Testis (tissue), 3 donors: ENCODE results near the gene KLF14. TPM values are rescaled to one million over a fixed set of nuclear protein-coding genes. Genes with fewer than 3 reads are reported as not detected.

Experiments
- DNase-seq: peaks from one replicate; pipeline ENCODE4 v3.0.0-alpha.2; 2019
- H3K27ac ChIP-seq, 2 donors: fragments of 200-600 bp; sonication (generic); one replicate each; pipeline ENCODE4 v1.5.1; 2019
- H3K27me3 ChIP-seq: fragments of 200-600 bp; sonication (generic); one replicate; pipeline ENCODE4 v1.5.1; 2019
- H3K36me3 ChIP-seq: fragments of 200-600 bp; sonication (generic); one replicate; pipeline ENCODE4 v1.5.1; 2017; ENCODE audit warnings: low read depth; ENCODE audit errors: missing control alignments
- H3K4me1 ChIP-seq: fragments of 200-600 bp; sonication (generic); one replicate; pipeline ENCODE4 v1.5.1; 2019
- H3K4me3 ChIP-seq, 2 donors: fragments of 200-600 bp; sonication (generic); one replicate each; pipeline ENCODE4 v1.5.1; 2017 to 2019
- H3K9me3 ChIP-seq: fragments of 200-600 bp; sonication (generic); one replicate; pipeline ENCODE4 v1.5.1; 2017
- POLR2A ChIP-seq: fragments of 450-650 bp; IDR thresholded peaks from one replicate; pipeline ENCODE4 v1.6.1; 2017; ENCODE audit warnings: antibody characterized with exemption, mild to moderate bottlenecking, moderate library complexity
- WGBS, 2 donors: methylation state at CpG; one replicate each; pipeline ENCODE4 v1.1.5; 2018; 5-methylcytosine and 5-hydroxymethylcytosine counted together
- intact Hi-C: fragments of 100-400 bp; cut with DNase I; formaldehyde crosslinking; loops from one replicate; pipeline ENCODE4 v1.15.1; 2023; ENCODE audit warnings: low total_unique reads
- polyA plus RNA-seq: library from polyadenylated mRNA; stranded (reverse); fragments of 350-450 nt; fragmentation: Illumina TruSeq; extraction: RNeasy Lipid Tissue Mini Kit (QIAGEN cat#74804); gene quantifications from one replicate; pipeline ENCODE4 v1.2.3, GENCODE V29; 2014; ENCODE audit warnings: low read depth, low replicate concordance; ENCODE audit not compliant: insufficient read depth
- total RNA-seq, 2 donors: library from RNA; depleted of rRNA; stranded (reverse); fragments of >200 nt; gene quantifications; one replicate each; pipeline ENCODE4 v1.2.3, GENCODE V29; 2016
- TF ChIP-seq, protein P1 (sequence below), 3 experiments: fragments of 450-650 bp in 2 of 3; fragments of 200-600 bp in 1 of 3; sonication (generic) in 1 of 3; IDR thresholded peaks; one replicate each; pipeline ENCODE4 v1.5.1; 2016 to 2019; ENCODE audit warnings: antibody characterized with exemption in 3 of 3, mild to moderate bottlenecking in 2 of 3, moderate library complexity in 1 of 3

KLF14 gene
- total and polyA plus RNA-seq, 3 donors from 2014 or later, result 0.93 to 1.7 (median 1.5) TPM

GRCh38 chr7:130734815-130735716 lies 1.1 kb upstream of the KLF14 start:
- H3K4me3 ChIP-seq, result peak overlapping the region; percentile 40 to 68
- peak overlapping the region in 1 of 2 donors; percentile 76 for H3K27ac ChIP-seq
- no peak for TF ChIP-seq POLR2A
- TF ChIP-seq, protein P1, sequence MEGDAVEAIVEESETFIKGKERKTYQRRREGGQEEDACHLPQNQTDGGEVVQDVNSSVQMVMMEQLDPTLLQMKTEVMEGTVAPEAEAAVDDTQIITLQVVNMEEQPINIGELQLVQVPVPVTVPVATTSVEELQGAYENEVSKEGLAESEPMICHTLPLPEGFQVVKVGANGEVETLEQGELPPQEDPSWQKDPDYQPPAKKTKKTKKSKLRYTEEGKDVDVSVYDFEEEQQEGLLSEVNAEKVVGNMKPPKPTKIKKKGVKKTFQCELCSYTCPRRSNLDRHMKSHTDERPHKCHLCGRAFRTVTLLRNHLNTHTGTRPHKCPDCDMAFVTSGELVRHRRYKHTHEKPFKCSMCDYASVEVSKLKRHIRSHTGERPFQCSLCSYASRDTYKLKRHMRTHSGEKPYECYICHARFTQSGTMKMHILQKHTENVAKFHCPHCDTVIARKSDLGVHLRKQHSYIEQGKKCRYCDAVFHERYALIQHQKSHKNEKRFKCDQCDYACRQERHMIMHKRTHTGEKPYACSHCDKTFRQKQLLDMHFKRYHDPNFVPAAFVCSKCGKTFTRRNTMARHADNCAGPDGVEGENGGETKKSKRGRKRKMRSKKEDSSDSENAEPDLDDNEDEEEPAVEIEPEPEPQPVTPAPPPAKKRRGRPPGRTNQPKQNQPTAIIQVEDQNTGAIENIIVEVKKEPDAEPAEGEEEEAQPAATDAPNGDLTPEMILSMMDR (IDR thresholded peaks at IDR 0.05), result no peak
- 14 to 15% methylated on average over 13 of the region's 13 CpGs for WGBS, 2 donors
- H3K9me3 ChIP-seq, result no peaks in the 10 kb centered on the region
- DNase-seq, result no peak
- H3K36me3 ChIP-seq, result no peaks in the 10 kb centered on the region
- H3K27me3 ChIP-seq, result no peaks in the 10 kb centered on the region
- intact Hi-C loops, result no loop called here
- H3K4me1 ChIP-seq, result no peaks in the 10 kb centered on the region

DNA sequence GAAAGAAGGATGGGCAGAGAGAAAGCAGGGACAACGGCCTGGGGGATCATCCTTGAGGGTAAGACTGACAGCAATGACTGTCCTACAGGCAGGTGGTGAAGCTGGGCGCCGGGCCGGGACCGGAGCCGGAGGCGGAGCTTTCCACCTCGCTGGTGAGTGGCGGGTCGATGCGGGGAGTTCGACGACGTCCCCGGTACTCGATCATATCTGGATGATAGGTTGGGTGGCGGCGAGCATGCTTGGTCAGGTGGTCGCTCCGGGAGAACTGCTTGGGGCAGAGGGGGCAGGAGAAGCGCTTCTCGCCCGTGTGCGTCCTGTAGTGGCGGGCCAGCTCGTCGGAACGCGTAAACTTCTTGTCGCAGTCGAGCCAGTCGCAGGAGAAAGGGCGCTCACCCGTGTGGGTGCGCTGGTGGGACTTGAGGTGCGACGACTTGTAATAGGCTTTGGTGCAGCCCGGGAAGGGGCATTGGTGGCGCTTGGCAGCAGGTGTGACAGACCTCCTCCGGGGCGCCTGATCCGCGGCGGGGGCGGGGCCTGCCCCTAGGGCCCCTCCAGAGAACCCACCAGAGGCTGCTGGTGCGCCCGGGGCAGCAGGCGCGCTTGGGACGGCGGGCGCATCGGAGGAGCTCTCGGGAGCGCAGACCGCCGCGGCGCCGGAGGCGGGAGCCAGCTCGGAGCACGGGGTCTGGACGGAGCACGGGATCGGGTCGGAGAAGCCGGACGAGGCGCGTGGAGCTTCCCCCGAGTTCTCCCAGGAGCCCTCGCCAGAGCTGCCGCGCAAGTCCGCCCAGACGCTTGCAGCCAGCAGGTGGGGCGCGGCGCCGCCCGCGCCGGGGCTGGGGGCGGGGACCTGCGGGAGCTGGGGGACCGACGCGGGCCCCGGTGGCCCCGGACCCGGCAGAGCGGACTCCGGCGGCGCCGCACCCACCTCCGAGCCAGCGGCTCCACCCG lies 752 bp downstream of the KLF14 start:
- no peaks in the 10 kb centered on the region for H3K27me3 ChIP-seq
- 7 to 15% methylated on average over 3 to 52 of the region's 100 CpGs for WGBS, 2 donors
- peak overlapping the region; percentile 9 to 76 for H3K27ac ChIP-seq
- peak overlapping the region; percentile 53 to 58 for H3K4me3 ChIP-seq
- no peaks in the 10 kb centered on the region for H3K4me1 ChIP-seq
- intact Hi-C loops, result no loop called here
- no peaks in the 10 kb centered on the region for H3K36me3 ChIP-seq
- peak; percentile 65 for DNase-seq
- no peaks in the 10 kb centered on the region for H3K9me3 ChIP-seq
- TF ChIP-seq, protein P1 (IDR thresholded peaks at IDR 0.05), result no peak
- TF ChIP-seq POLR2A, result no peak

GRCh38 chr7:130723784-130724183 lies 10.2 kb downstream of the KLF14 start:
- Histone ChIP-seq H3K27me3 (no peaks in the 10 kb centered on the region), H3K4me3 (no peak overlapping the region), H3K9me3 (no peaks in the 10 kb centered on the region), H3K36me3 (no peaks in the 10 kb centered on the region), H3K27ac (no peak overlapping the region), H3K4me1 (no peaks in the 10 kb centered on the region)
- TF ChIP-seq POLR2A, result no peak
- TF ChIP-seq, protein P1 (IDR thresholded peaks at IDR 0.05), result no peak
- no peak for DNase-seq
- 82% methylated on average over 4 of the region's 4 CpGs for WGBS, 2 donors
- intact Hi-C loops, result no loop called here

- peak; percentile 90 for DNase-seq
- intact Hi-C loops, result no loop called here
- WGBS, 2 donors, result 32 to 47% methylated on average over 4 to 5 of the region's 5 CpGs
- Histone ChIP-seq H3K27me3 (no peaks in the 10 kb centered on the region), H3K4me1 (no peaks in the 10 kb centered on the region), H3K9me3 (no peaks in the 10 kb centered on the region), H3K36me3 (no peaks in the 10 kb centered on the region), H3K4me3 (no peak overlapping the region), H3K27ac (no peak overlapping the region)
- TF ChIP-seq, protein P1 (IDR thresholded peaks at IDR 0.05), result peak in 2 of 3 experiments; percentile 52 to 56
- TF ChIP-seq POLR2A, result no peak
These were observed 12.3 kb downstream of the KLF14 start for GRCh38 chr7:130721486-130722277.
